ENCODE measurements around the gene ESM1. TPM values are rescaled to one million over a fixed set of nuclear protein-coding genes. Genes with fewer than 3 reads are reported as not detected.
"Not testable (repeated sequence)": the region's sequence is repeated elsewhere in the genome, so short reads cannot be mapped to it uniquely, and the experiment has no call there.

Gene ESM1
- total and polyA plus RNA-seq, 2 experiments from 2014 or later: 0.48 to 1.7 TPM

DNA sequence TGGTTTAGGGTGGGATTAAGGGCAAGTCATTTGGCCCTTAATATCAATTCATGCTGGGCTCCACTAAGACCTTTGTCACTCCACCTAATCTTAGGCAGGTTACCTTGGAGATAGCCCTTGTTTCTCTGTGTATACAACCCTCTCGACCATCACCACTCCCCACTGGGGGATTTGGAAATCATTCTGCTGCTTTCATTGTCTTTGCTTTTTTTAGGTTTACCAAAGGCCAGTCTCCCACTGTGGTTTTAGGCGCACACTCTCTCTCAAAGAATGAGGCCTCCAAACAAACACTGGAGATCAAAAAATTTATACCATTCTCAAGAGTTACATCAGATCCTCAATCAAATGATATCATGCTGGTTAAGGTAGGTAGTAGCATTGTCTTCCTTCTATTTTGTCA, 44.8 kb upstream of the ESM1 start:
- no peak overlapping the region for H3K4me3 ChIP-seq
- no peaks in the 10 kb centered on the region for H3K36me3 ChIP-seq
- H3K4me1 ChIP-seq (ENCODE audit: low read depth): peaks cover under 1% of the 10 kb centered on the region
- no peaks in the 10 kb centered on the region for H3K27me3 ChIP-seq
- H3K9me3 ChIP-seq (ENCODE audit: low read depth): no peaks in the 10 kb centered on the region
- no peak for DNase-seq (ENCODE audit: low read depth in 1 of 2, low spot score in 1 of 2)
- TF ChIP-seq, protein P1, sequence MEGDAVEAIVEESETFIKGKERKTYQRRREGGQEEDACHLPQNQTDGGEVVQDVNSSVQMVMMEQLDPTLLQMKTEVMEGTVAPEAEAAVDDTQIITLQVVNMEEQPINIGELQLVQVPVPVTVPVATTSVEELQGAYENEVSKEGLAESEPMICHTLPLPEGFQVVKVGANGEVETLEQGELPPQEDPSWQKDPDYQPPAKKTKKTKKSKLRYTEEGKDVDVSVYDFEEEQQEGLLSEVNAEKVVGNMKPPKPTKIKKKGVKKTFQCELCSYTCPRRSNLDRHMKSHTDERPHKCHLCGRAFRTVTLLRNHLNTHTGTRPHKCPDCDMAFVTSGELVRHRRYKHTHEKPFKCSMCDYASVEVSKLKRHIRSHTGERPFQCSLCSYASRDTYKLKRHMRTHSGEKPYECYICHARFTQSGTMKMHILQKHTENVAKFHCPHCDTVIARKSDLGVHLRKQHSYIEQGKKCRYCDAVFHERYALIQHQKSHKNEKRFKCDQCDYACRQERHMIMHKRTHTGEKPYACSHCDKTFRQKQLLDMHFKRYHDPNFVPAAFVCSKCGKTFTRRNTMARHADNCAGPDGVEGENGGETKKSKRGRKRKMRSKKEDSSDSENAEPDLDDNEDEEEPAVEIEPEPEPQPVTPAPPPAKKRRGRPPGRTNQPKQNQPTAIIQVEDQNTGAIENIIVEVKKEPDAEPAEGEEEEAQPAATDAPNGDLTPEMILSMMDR (IDR thresholded peaks at IDR 0.05; ENCODE audit: low read depth, low read length): no peak
- no peak overlapping the region for H3K27ac ChIP-seq

DNA sequence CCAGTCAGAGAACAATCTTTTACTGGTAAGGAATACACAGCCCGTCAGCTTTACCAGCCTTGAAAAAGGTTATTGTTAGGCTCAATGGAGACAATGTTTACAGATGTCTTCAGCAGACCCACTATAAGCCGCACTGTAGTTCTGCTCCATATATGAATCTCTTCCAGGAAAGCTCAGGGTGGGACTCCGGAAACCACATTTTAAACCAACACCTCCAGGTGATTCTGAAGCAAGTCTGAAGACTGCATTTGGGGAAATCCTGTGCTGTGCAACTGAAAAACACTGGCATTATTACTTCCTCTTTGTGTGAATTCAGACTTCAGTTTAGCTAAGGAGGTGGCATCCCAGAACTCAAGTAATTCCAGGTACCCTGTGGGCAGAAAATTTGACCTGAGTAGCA, 42.2 kb upstream of the ESM1 start:
- H3K4me3 ChIP-seq: no peak overlapping the region
- no peaks in the 10 kb centered on the region for H3K27me3 ChIP-seq
- no peaks in the 10 kb centered on the region for H3K36me3 ChIP-seq
- TF ChIP-seq, protein P1 (IDR thresholded peaks at IDR 0.05; ENCODE audit: low read depth, low read length): no peak
- H3K9me3 ChIP-seq (ENCODE audit: low read depth): no peaks in the 10 kb centered on the region
- H3K27ac ChIP-seq: no peak overlapping the region
- no peak for DNase-seq (ENCODE audit: low read depth in 1 of 2, low spot score in 1 of 2)
- no peaks in the 10 kb centered on the region for H3K4me1 ChIP-seq (ENCODE audit: low read depth)

DNA sequence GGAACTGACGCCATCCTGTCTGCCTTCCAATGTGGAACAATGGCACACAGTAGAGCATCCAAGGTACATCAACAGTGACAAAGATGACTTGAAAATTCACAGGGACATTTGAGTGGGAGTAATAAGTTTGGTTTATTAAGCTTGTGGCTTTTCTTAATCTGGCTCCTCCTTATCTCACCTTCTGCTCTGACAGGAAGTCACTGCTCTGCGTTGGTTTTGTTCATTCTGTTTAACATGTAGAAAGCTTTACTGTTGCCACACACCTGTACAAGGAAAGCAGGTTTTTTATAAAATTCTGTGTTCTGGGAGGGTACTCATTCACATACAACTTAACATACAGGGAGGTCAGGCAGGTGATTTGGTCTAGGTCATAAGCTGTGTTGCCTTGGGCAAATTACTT, 37.1 kb upstream of the ESM1 start:
- Histone ChIP-seq H3K4me3 (no peak overlapping the region), H3K27me3 (no peaks in the 10 kb centered on the region), H3K9me3 (ENCODE audit: low read depth) (no peaks in the 10 kb centered on the region), H3K4me1 (ENCODE audit: low read depth) (no peaks in the 10 kb centered on the region), H3K36me3 (no peaks in the 10 kb centered on the region), H3K27ac (no peak overlapping the region)
- TF ChIP-seq, protein P1 (IDR thresholded peaks at IDR 0.05; ENCODE audit: low read depth, low read length): no peak
- DNase-seq (ENCODE audit: low read depth in 1 of 2, low spot score in 1 of 2): no peak

DNA sequence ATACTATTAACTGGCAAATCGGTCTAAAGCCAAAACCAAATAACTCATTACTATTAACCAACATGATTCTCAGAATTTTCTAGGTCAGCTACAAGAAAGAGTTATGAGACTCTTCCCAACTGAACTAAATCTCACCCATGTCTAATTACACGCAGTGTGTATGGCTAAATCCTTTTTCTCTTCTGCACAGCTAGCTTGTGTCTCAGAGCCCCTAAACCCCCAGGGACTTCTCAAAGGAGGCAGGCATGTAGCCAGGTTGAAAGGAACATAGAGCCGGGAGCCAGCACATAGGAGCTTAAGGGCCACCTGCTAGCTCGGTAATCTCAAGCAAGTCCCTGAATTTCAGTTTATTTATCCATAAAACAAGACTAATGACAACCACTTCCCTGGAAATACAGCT, 36.4 kb upstream of the ESM1 start:
- Histone ChIP-seq H3K4me1 (ENCODE audit: low read depth) (no peaks in the 10 kb centered on the region), H3K4me3 (no peak overlapping the region), H3K27ac (no peak overlapping the region), H3K9me3 (ENCODE audit: low read depth) (no peaks in the 10 kb centered on the region), H3K36me3 (no peaks in the 10 kb centered on the region), H3K27me3 (no peaks in the 10 kb centered on the region)
- TF ChIP-seq, protein P1 (IDR thresholded peaks at IDR 0.05; ENCODE audit: low read depth, low read length): no peak
- DNase-seq (ENCODE audit: low read depth in 1 of 2, low spot score in 1 of 2): no peak

DNA sequence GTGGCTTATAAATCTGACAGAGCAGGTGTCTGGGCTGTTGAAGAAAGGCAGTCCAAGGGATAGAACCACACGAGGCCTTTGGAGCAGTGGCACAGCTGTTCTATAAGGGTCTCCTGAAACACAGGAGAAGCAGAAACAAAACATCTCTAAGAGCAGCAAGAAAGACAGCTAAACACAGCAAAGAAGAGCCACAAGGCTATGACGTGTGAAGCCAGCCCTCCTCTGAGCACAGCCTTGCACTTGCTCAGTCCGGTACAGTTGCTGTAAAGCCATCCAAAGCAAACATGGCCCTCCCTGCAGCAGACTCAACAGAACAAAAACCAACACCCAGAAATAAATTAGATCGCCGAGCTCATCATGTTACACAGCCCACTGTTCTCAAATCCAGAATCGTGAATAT, 36.0 kb upstream of the ESM1 start:
- Histone ChIP-seq H3K9me3 (ENCODE audit: low read depth) (no peaks in the 10 kb centered on the region), H3K4me1 (ENCODE audit: low read depth) (no peaks in the 10 kb centered on the region), H3K36me3 (no peaks in the 10 kb centered on the region), H3K4me3 (no peak overlapping the region), H3K27ac (no peak overlapping the region), H3K27me3 (no peaks in the 10 kb centered on the region)
- DNase-seq (ENCODE audit: low read depth in 1 of 2, low spot score in 1 of 2): no peak
- TF ChIP-seq, protein P1 (IDR thresholded peaks at IDR 0.05; ENCODE audit: low read depth, low read length): no peak

DNA sequence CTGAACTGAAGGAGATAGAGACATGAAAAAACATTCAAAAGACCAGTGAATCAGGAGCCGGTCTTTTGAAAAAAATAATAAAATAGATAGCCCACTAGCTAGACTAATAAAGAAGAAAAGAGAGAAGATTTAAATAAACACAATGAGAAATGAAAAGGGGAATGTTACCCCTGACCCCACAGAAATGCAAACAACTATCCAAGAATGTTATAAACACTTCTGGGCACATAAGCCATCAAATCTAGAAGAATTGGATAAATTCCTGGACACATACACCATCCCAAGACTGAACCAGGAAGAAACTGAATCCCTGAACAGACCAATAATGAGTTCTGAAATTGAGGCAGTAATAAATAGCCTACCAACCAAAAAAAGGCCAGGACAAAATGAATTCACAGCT, 24.8 kb upstream of the ESM1 start:
- not testable (repeated sequence) for H3K4me3 ChIP-seq; H3K27me3 ChIP-seq; H3K9me3 ChIP-seq (ENCODE audit: low read depth); H3K4me1 ChIP-seq (ENCODE audit: low read depth); H3K36me3 ChIP-seq; H3K27ac ChIP-seq; DNase-seq (ENCODE audit: low read depth in 1 of 2, low spot score in 1 of 2)

Measured in cardiac muscle cell (in vitro differentiated cells and primary cell).